ENCODE measurements around the gene ADNP2.

DNA sequence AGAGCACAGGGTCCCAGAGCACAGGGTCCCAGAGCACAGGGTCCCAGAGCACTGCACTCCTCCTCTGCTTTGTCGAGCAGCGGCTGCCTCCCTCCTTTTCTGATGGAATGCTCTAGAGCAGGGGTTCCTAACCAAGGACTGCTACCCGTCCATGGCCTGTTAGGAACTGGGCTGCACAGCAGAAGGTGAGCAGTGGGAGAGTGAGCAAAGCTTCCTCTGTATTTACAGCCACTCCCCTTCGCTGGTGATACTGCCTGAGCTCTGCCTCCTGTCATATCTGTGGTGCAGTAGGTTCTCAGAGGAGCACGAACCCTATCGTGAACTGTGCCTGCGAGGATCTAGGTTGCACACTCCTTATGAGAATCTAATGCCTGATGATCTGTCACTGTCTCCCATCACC, 33.1 kb upstream of the ADNP2 start:
- TF ChIP-seq, protein P1, sequence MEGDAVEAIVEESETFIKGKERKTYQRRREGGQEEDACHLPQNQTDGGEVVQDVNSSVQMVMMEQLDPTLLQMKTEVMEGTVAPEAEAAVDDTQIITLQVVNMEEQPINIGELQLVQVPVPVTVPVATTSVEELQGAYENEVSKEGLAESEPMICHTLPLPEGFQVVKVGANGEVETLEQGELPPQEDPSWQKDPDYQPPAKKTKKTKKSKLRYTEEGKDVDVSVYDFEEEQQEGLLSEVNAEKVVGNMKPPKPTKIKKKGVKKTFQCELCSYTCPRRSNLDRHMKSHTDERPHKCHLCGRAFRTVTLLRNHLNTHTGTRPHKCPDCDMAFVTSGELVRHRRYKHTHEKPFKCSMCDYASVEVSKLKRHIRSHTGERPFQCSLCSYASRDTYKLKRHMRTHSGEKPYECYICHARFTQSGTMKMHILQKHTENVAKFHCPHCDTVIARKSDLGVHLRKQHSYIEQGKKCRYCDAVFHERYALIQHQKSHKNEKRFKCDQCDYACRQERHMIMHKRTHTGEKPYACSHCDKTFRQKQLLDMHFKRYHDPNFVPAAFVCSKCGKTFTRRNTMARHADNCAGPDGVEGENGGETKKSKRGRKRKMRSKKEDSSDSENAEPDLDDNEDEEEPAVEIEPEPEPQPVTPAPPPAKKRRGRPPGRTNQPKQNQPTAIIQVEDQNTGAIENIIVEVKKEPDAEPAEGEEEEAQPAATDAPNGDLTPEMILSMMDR (IDR thresholded peaks at IDR 0.05) = no peak
- no peak for TF ChIP-seq POLR2A (IDR thresholded peaks at IDR 0.05)
